Spleen (tissue), 7 donors: Measurements from ENCODE around the gene KLHL42.

Experiments used
- POLR2A ChIP-seq, 3 donors: fragments of 450-650 bp; IDR thresholded peaks; one replicate each; pipeline ENCODE4 v1.5.1; 2017; ENCODE audit warnings: antibody characterized with exemption in 3 of 3, mild to moderate bottlenecking in 1 of 3
- POLR2AphosphoS5 ChIP-seq, 3 donors: sonication (generic); formaldehyde crosslinking; IDR thresholded peaks; one replicate each; pipeline ENCODE4 v1.5.1; 2017; ENCODE audit warnings: antibody characterized with exemption in 3 of 3
- TF ChIP-seq, protein P1 (sequence below), 11 experiments: fragments of 200-600 bp in 7 of 11; fragments of 450-650 bp in 4 of 11; sonication (generic) in 4 of 11; IDR thresholded peaks in 8 of 11; conservative IDR thresholded peaks in 3 of 11; 1 replicate in 7 of 11; 2 replicates in 4 of 11; pipeline versions ENCODE4 v1.4.0 to v1.8.0; 2016 to 2021; ENCODE audit warnings: antibody characterized with exemption in 11 of 11, inconsistent platforms in 4 of 11, mild to moderate bottlenecking in 1 of 11
- donor health status: DM: no; HTN: no; CAD: no; lungs with moderate emphysema.
- donor health status: DM: no; HTN: no; CAD: no.
- donor health status: DM: no; HTN: no; CAD: no.

DNA sequence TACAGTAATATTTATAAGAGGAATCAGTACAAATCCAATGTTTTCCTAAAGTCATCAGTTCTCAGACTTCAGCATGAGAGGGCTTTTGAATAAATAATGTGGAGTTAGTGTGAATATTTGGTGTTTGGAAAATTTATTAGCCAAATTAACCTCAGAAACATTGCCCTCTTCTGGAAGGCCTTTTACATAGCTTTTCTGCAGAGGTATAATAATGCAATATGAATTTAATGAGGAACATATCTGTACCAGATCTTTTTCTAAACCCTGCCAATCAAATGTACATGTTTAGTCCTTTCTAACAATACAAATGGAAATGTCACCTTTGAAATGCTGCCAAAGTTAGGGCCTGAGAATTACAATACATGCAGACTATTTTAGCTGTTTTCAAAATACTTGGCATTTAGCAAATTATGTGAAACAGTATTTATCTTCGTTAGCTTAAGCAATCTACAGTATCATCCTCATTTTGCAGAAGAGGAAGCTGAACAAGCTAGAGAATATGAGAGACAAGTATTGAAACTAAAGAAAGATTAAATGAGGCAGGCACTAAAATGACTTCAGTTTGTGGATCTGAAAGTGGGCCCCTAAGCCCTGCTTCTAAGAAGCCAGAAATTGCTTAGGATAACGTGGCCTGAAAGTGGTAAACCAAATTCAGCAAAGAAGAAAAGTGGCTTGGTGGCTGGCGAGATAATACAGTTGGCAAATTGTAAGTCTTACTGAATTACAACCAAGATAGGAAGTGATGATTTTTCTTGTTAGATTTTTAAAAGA lies 60.4 kb downstream of the KLHL42 start:
- TF ChIP-seq, protein P1, sequence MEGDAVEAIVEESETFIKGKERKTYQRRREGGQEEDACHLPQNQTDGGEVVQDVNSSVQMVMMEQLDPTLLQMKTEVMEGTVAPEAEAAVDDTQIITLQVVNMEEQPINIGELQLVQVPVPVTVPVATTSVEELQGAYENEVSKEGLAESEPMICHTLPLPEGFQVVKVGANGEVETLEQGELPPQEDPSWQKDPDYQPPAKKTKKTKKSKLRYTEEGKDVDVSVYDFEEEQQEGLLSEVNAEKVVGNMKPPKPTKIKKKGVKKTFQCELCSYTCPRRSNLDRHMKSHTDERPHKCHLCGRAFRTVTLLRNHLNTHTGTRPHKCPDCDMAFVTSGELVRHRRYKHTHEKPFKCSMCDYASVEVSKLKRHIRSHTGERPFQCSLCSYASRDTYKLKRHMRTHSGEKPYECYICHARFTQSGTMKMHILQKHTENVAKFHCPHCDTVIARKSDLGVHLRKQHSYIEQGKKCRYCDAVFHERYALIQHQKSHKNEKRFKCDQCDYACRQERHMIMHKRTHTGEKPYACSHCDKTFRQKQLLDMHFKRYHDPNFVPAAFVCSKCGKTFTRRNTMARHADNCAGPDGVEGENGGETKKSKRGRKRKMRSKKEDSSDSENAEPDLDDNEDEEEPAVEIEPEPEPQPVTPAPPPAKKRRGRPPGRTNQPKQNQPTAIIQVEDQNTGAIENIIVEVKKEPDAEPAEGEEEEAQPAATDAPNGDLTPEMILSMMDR (IDR thresholded peaks at IDR 0.05 in 8 of 11, conservative IDR thresholded peaks at IDR 0.05 in 3 of 11) = peak in 1 of 11 experiments; percentile 6
- TF ChIP-seq POLR2A (IDR thresholded peaks at IDR 0.05) (no peak), POLR2AphosphoS5 (IDR thresholded peaks at IDR 0.05) (no peak)
